Measurements from ENCODE around the gene HOXA11.

DNA sequence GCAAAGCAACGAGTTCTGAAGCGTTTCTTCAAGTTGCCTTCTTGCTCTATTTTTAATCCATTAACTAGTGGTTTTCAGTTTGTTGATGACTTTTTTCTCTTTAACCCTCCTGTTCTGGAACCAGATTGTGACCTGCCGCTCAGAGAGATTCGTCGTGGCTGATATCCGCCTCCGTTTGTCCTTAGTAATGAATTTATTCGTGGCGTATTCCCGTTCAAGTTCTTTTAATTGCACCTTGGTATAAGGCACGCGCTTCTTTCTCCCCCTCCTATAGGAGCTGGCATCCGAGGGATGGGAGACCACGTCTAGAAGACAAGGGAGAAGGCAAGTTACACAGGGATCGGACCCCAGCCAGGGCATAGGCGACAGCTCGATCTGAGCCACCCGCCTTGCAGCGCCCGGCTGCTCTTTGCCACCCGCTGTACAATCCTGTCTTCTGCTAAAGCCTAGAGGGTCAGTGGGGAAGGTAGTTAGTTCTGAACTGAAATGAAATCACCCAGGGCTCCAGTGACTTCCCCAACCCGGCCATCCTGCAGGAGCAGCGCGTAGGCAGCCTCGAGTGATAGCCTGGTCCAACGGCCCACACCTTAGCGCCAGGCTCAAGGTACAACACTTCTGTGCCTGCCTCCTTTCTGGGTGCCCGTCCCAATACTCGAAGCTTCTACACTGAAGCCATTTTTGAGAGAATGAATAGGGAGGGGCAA lies 13.3 kb upstream of the HOXA11 start:
- TF ChIP-seq TCF7 (CRISPR knock-in tag; IDR thresholded peaks at IDR 0.05; ENCODE audit: low read depth) (no peak), SMAD4 (CRISPR knock-in tag; IDR thresholded peaks at IDR 0.05) (no peak), MAX (CRISPR knock-in tag; IDR thresholded peaks at IDR 0.05) (no peak), ELF4 (CRISPR knock-in tag; IDR thresholded peaks at IDR 0.05; ENCODE audit: low read depth) (no peak), NR1H2 (CRISPR knock-in tag; IDR thresholded peaks at IDR 0.05) (no peak)

All from WTC11 (cell line).